ENCODE results near the gene MTHFD1L.

GRCh38 chr6:151095538-151096254, 230.2 kb downstream of the MTHFD1L start:
- TF ChIP-seq, protein P1, sequence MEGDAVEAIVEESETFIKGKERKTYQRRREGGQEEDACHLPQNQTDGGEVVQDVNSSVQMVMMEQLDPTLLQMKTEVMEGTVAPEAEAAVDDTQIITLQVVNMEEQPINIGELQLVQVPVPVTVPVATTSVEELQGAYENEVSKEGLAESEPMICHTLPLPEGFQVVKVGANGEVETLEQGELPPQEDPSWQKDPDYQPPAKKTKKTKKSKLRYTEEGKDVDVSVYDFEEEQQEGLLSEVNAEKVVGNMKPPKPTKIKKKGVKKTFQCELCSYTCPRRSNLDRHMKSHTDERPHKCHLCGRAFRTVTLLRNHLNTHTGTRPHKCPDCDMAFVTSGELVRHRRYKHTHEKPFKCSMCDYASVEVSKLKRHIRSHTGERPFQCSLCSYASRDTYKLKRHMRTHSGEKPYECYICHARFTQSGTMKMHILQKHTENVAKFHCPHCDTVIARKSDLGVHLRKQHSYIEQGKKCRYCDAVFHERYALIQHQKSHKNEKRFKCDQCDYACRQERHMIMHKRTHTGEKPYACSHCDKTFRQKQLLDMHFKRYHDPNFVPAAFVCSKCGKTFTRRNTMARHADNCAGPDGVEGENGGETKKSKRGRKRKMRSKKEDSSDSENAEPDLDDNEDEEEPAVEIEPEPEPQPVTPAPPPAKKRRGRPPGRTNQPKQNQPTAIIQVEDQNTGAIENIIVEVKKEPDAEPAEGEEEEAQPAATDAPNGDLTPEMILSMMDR (conservative IDR thresholded peaks at IDR 0.05; ENCODE audit: low read length) = no peak
- no peak for TF ChIP-seq EZH2phosphoT487 (IDR thresholded peaks at IDR 0.05; ENCODE audit: borderline replicate concordance)
